Measurements from ENCODE around the gene ELAVL4. TPM values are rescaled to one million over a fixed set of nuclear protein-coding genes. Genes with fewer than 3 reads are reported as not detected.

Gene ELAVL4
- total RNA-seq, 1 experiment from 2014 or later, result not detected

- DNase-seq (ENCODE audit: low spot score), result no peak
- CTCF ChIA-PET, result no interaction called here
- BruUV-seq (replicated peaks), result no TSS peak
- Histone ChIP-seq H3K36me3 (ENCODE audit: insufficient read depth, low read length, poor library complexity, severe bottlenecking) (no peaks in the 10 kb centered on the region), H3K4me3 (ENCODE audit: low read depth, low read length, poor library complexity, severe bottlenecking) (no peak overlapping the region), H3K4me1 (ENCODE audit: insufficient read depth, low read length, poor library complexity, severe bottlenecking) (no peaks in the 10 kb centered on the region), H3K9me3 (ENCODE audit: low read depth, low read length, poor library complexity, severe bottlenecking) (no peaks in the 10 kb centered on the region), H3K27ac (ENCODE audit: low read depth, low read length, poor library complexity, severe bottlenecking) (no peak overlapping the region), H3K27me3 (replicated peaks; ENCODE audit: insufficient read depth, low read depth, low read length, poor library complexity) (peaks cover 29% of the 10 kb centered on the region)
- POLR2A ChIA-PET (ENCODE audit: low non-redundant PET), result no interaction called here
- TF ChIP-seq EZH2 (IDR thresholded peaks at IDR 0.05; ENCODE audit: borderline replicate concordance, low read depth, low read length, poor library complexity, severe bottlenecking), result no peak
- TF ChIP-seq CTCF (conservative IDR thresholded peaks at IDR 0.05; ENCODE audit: low read depth, low read length), result no peak
- intact Hi-C loops (cut with micrococcal nuclease; ENCODE audit: unreplicated experiment), result no loop called here
Measured at GRCh38 chr1:50181027-50181663, 72.4 kb downstream of the ELAVL4 start.

GRCh38 chr1:50183378-50184133 lies 74.8 kb downstream of the ELAVL4 start:
- no TSS peak for BruUV-seq (replicated peaks)
- H3K4me1 ChIP-seq (ENCODE audit: insufficient read depth, low read length, poor library complexity, severe bottlenecking), result no peaks in the 10 kb centered on the region
- POLR2A ChIA-PET (ENCODE audit: low non-redundant PET), result no interaction called here
- no peak overlapping the region for H3K4me3 ChIP-seq (ENCODE audit: low read depth, low read length, poor library complexity, severe bottlenecking)
- no peak overlapping the region for H3K27ac ChIP-seq (ENCODE audit: low read depth, low read length, poor library complexity, severe bottlenecking)
- intact Hi-C loops (cut with micrococcal nuclease; ENCODE audit: unreplicated experiment), result no loop called here
- no peaks in the 10 kb centered on the region for H3K9me3 ChIP-seq (ENCODE audit: low read depth, low read length, poor library complexity, severe bottlenecking)
- TF ChIP-seq CTCF (conservative IDR thresholded peaks at IDR 0.05; ENCODE audit: low read depth, low read length), result no peak
- H3K36me3 ChIP-seq (ENCODE audit: insufficient read depth, low read length, poor library complexity, severe bottlenecking), result no peaks in the 10 kb centered on the region
- CTCF ChIA-PET, result no interaction called here
- peaks cover 14% of the 10 kb centered on the region for H3K27me3 ChIP-seq (replicated peaks; ENCODE audit: insufficient read depth, low read depth, low read length, poor library complexity)
- no peak for DNase-seq (ENCODE audit: low spot score)

- Histone ChIP-seq H3K9me3 (ENCODE audit: low read depth, low read length, poor library complexity, severe bottlenecking) (no peaks in the 10 kb centered on the region), H3K4me1 (ENCODE audit: insufficient read depth, low read length, poor library complexity, severe bottlenecking) (no peaks in the 10 kb centered on the region), H3K4me3 (ENCODE audit: low read depth, low read length, poor library complexity, severe bottlenecking) (no peak overlapping the region), H3K27me3 (replicated peaks; ENCODE audit: insufficient read depth, low read depth, low read length, poor library complexity) (peaks cover under 1% of the 10 kb centered on the region), H3K36me3 (ENCODE audit: insufficient read depth, low read length, poor library complexity, severe bottlenecking) (no peaks in the 10 kb centered on the region), H3K27ac (ENCODE audit: low read depth, low read length, poor library complexity, severe bottlenecking) (no peak overlapping the region)
- CTCF ChIA-PET, result no interaction called here
- no peak for TF ChIP-seq EZH2 (IDR thresholded peaks at IDR 0.05; ENCODE audit: borderline replicate concordance, low read depth, low read length, poor library complexity, severe bottlenecking)
- TF ChIP-seq CTCF (conservative IDR thresholded peaks at IDR 0.05; ENCODE audit: low read depth, low read length), result 0 out of 2 replicates have a peak, but pooled peaks have one; percentile 16
- BruUV-seq (replicated peaks), result no TSS peak
- intact Hi-C loops (cut with micrococcal nuclease; ENCODE audit: unreplicated experiment), result no loop called here
- DNase-seq (ENCODE audit: low spot score), result no peak
- POLR2A ChIA-PET (ENCODE audit: low non-redundant PET), result no interaction called here
Measured at GRCh38 chr1:50189369-50189768, 80.6 kb downstream of the ELAVL4 start.

Data from A673 (cell line).